ENCODE results near the gene C12orf76. TPM values are rescaled to one million over a fixed set of nuclear protein-coding genes. Genes with fewer than 3 reads are reported as not detected.
A peak's percentile ranks its signal among the peaks of the same experiment; 100 is the strongest.
"Not testable (repeated sequence)": the region's sequence is repeated elsewhere in the genome, so short reads cannot be mapped to it uniquely, and the experiment has no call there.

The C12orf76 gene
- total RNA-seq, 3 donors from 2014 or later: 8.5 to 12.5 (median 8.8) TPM

- no peak for TF ChIP-seq CTCF (IDR thresholded peaks at IDR 0.05)
- ATAC-seq (peak; percentile 17), DNase-seq (no peak)
- no peaks in the 10 kb centered on the region for H3K36me3 ChIP-seq (ENCODE audit: low read depth)
- no peaks in the 10 kb centered on the region for H3K4me1 ChIP-seq (ENCODE audit: low read depth)
- intact Hi-C loops (cut with DNase I, micrococcal nuclease): no loop called here
- no peaks in the 10 kb centered on the region for H3K9me3 ChIP-seq
- no peak overlapping the region for H3K4me3 ChIP-seq
Observed at GRCh38 chr12:110088936-110089335, 40.6 kb upstream of the C12orf76 start.

GRCh38 chr12:110088216-110088615 is 39.9 kb upstream of the C12orf76 start:
- ATAC-seq; H3K4me1 ChIP-seq (ENCODE audit: low read depth); H3K36me3 ChIP-seq (ENCODE audit: low read depth); DNase-seq; H3K4me3 ChIP-seq; intact Hi-C loops (cut with DNase I, micrococcal nuclease); H3K9me3 ChIP-seq: not testable (repeated sequence)

DNA sequence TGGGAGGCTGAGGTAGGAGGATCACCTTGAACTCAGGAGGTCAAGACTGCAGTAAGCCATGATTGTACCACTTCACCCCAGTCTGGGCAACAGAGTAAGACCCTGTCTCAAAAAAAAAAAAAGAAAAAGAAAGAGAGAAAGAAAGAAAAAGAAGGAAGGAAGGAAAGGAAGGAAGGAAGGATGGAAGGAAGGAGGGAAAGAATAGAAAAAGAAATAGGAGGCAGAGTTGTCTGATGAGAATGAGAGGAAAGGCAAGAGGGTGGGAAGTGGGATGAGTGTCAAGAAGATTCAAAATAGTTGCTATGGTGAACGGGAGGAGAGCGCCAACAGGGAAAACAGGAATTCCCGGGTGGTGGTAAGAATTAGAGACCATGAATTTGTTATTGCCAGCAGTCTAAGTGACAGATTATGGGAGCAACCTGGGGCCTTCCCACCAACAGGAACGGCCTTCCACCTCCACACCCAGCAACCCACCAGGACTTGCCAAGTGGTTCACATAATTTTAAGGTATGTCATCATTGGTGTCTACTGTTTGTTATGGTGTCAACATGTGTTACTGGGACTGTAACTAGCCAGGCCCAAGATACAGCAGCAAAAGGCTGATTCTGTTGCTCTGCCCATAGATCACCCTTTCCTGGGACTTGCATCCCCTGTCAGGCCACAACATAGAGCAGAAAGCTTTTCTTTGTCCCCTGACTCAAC is 36.1 kb upstream of the C12orf76 start:
- TF ChIP-seq CTCF (IDR thresholded peaks at IDR 0.05): no peak
- no peak for ATAC-seq
- intact Hi-C loops (cut with DNase I, micrococcal nuclease): no loop called here
- H3K36me3 ChIP-seq (ENCODE audit: low read depth): no peaks in the 10 kb centered on the region
- no peak overlapping the region for H3K4me3 ChIP-seq
- no peaks in the 10 kb centered on the region for H3K4me1 ChIP-seq (ENCODE audit: low read depth)
- no peak for DNase-seq
- H3K9me3 ChIP-seq: no peaks in the 10 kb centered on the region

DNA sequence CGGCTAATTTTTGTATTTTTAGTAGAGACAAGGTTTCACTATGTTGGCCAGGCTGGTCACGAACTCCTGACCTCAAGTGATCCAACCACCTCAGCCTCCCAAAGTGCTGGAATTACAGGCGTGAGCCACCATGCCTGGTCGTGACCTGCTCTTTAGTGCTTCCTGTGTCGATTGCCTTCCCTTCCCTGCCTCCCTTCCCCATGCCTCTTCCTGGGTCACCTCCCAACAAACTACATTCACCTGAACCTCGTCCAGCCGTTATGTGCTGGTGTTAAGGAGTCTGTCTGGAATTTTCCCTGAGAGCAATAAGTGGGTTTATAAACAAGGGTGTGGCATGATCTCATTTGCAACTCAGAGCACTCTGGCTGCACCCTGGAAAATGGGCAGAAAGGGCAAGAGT is 32.1 kb upstream of the C12orf76 start:
- DNase-seq: peak in 1 of 3 donors; percentile 23
- no peaks in the 10 kb centered on the region for H3K4me1 ChIP-seq (ENCODE audit: low read depth)
- no peaks in the 10 kb centered on the region for H3K36me3 ChIP-seq (ENCODE audit: low read depth)
- intact Hi-C loops (cut with DNase I, micrococcal nuclease): no loop called here
- no peak overlapping the region for H3K4me3 ChIP-seq
- H3K9me3 ChIP-seq: no peaks in the 10 kb centered on the region
- peak; percentile 69 for ATAC-seq
- no peak for TF ChIP-seq CTCF (IDR thresholded peaks at IDR 0.05)

- ATAC-seq (peak; percentile 77), DNase-seq (peak; percentile 50 to 78 (median 55))
- no peak overlapping the region for H3K4me3 ChIP-seq
- no peaks in the 10 kb centered on the region for H3K9me3 ChIP-seq
- intact Hi-C loops (cut with DNase I, micrococcal nuclease): no loop called here
- TF ChIP-seq CTCF (IDR thresholded peaks at IDR 0.05): no peak
- H3K36me3 ChIP-seq (ENCODE audit: low read depth): no peaks in the 10 kb centered on the region
- no peaks in the 10 kb centered on the region for H3K4me1 ChIP-seq (ENCODE audit: low read depth)
Observed at GRCh38 chr12:110079477-110080400, 31.4 kb upstream of the C12orf76 start.

DNA sequence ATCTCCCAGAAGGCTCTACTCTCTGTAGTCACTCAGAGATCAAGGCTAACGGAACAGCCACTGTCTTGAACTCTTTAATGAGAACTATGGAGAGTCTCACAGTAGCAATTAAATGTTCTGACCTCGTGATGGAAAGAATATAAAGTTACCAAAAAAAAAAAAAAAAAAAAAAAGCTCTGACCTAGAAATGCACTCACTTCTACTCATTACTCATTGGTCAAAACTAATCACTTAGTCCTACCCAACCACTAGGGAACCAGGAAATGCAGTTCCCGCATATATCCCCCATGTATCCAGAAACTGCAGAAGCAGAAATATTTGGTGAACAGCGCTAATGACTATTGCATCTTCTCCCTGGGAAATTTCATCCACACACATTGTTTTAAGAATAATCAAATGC is 29.5 kb upstream of the C12orf76 start:
- H3K4me3 ChIP-seq: no peak overlapping the region
- H3K4me1 ChIP-seq (ENCODE audit: low read depth): no peaks in the 10 kb centered on the region
- H3K9me3 ChIP-seq: no peaks in the 10 kb centered on the region
- ATAC-seq (no peak), DNase-seq (no peak)
- no peaks in the 10 kb centered on the region for H3K36me3 ChIP-seq (ENCODE audit: low read depth)
- intact Hi-C loops (cut with DNase I, micrococcal nuclease): no loop called here
- TF ChIP-seq CTCF (IDR thresholded peaks at IDR 0.05): no peak

All from mucosa of descending colon (tissue), 3 donors.